K562 (cell line): ENCODE results near the gene TRDMT1.

ENCODE experiments used
- ELF1 ChIP-seq: fragments of 200-800 bp; sonication (Bioruptor generic); IDR thresholded peaks from 2 replicates; pipeline ENCODE4 v1.6.1; 2016; ENCODE audit warnings: missing genetic modification characterization, missing compliant biosample characterization
- FOSL1 ChIP-seq: fragments of 200-800 bp; sonication (Bioruptor generic); conservative IDR thresholded peaks from 2 replicates; pipeline ENCODE4 v1.6.1; 2016; ENCODE audit warnings: missing genetic modification characterization, missing compliant biosample characterization
- FUS ChIP-seq: fragments of 200-400 bp; formaldehyde crosslinking; optimal IDR thresholded peaks from 2 replicates; pipeline ENCODE3; 2017; ENCODE audit warnings: low read depth, low read length
- HMG20B ChIP-seq: fragments of 250-450 bp; sonication (Bioruptor Pico); IDR thresholded peaks from 2 replicates; pipeline ENCODE4 v1.5.0; 2021; ENCODE audit warnings: mild to moderate bottlenecking
- NCOA2 ChIP-seq, 2 experiments: fragments of 450-650 bp; IDR thresholded peaks; 2 replicates each; pipeline ENCODE4 v1.6.1; 2018; ENCODE audit warnings: mild to moderate bottlenecking in 2 of 2, moderate library complexity in 1 of 2; ENCODE audit not compliant: partially characterized antibody in 2 of 2
- NR2C2 ChIP-seq, 2 experiments: fragments of 200-800 bp in 1 of 2; sonication (Bioruptor generic) in 1 of 2; sonication (generic) in 1 of 2; formaldehyde crosslinking in 1 of 2; IDR thresholded peaks; 2 replicates each; pipeline versions ENCODE4 v1.6.1 to v1.8.0; 2016 to 2022; ENCODE audit warnings: mild to moderate bottlenecking in 1 of 2, missing compliant biosample characterization in 1 of 2, missing genetic modification characterization in 1 of 2, missing genetic modification reagents in 1 of 2
- POLR3A ChIP-seq: IDR thresholded peaks from 2 replicates; pipeline ENCODE4 v1.6.1; 2011; ENCODE audit warnings: borderline replicate concordance, mild to moderate bottlenecking, moderate library complexity; ENCODE audit not compliant: insufficient read length, insufficient read depth; ENCODE audit errors: extremely low read depth
- ZBTB5 ChIP-seq: fragments of 450-650 bp; IDR thresholded peaks from 2 replicates; pipeline ENCODE4 v1.6.1; 2017; ENCODE audit warnings: antibody characterized with exemption
- ZBTB8A ChIP-seq: fragments of 450-650 bp; IDR thresholded peaks from 2 replicates; pipeline ENCODE4 v1.6.1; 2018; ENCODE audit warnings: mild to moderate bottlenecking, moderate library complexity; ENCODE audit not compliant: partially characterized antibody
- ZNF124 ChIP-seq: sonication (generic); formaldehyde crosslinking; IDR thresholded peaks from 2 replicates; pipeline ENCODE4 v1.8.1; 2022; ENCODE audit warnings: missing genetic modification reagents
- ZNF318 ChIP-seq, 2 experiments: fragments of 450-650 bp; IDR thresholded peaks; 2 replicates each; pipeline ENCODE4 v1.6.1; 2016; ENCODE audit warnings: mild to moderate bottlenecking in 2 of 2, borderline replicate concordance in 1 of 2, low read depth in 1 of 2, moderate library complexity in 1 of 2
- TF ChIP-seq, protein P1 (sequence below): sonication (generic); formaldehyde crosslinking; IDR thresholded peaks from 2 replicates; pipeline ENCODE4 v1.9.0; 2022; ENCODE audit warnings: mild to moderate bottlenecking, missing genetic modification reagents

GRCh38 chr10:17226891-17227303 is 25.4 kb upstream of the TRDMT1 start:
- TF ChIP-seq ZBTB8A (no peak), ZBTB5 (no peak), FOSL1 (tag) (no peak), ZNF318 (IDR thresholded peaks at IDR 0.05; ENCODE audit: borderline replicate concordance in 1 of 2, low read depth in 1 of 2) (no peak), ELF1 (tag) (no peak), NR2C2 (CRISPR knock-in tag; IDR thresholded peaks at IDR 0.05) (no peak), NR2C2 (tag; IDR thresholded peaks at IDR 0.05) (no peak), FUS (no peak), ZNF124 (CRISPR knock-in tag) (no peak), NCOA2 (IDR thresholded peaks at IDR 0.05; ENCODE audit: partially characterized antibody in 2 of 2) (no peak), HMG20B (CRISPR knock-in tag) (no peak), POLR3A (no peak)
- TF ChIP-seq, protein P1, sequence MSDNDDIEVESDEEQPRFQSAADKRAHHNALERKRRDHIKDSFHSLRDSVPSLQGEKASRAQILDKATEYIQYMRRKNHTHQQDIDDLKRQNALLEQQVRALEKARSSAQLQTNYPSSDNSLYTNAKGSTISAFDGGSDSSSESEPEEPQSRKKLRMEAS (CRISPR knock-in tag) = no peak
